GM19238 (cell line): ENCODE data around the gene EPS8.
"Not testable (repeated sequence)": the region's sequence is repeated elsewhere in the genome, so short reads cannot be mapped to it uniquely, and the experiment has no call there.

ENCODE experiments used
- DNase-seq: peaks from one replicate; pipeline ENCODE4 v3.0.0; 2011; ENCODE audit warnings: low spot score; ENCODE audit not compliant: insufficient read length

Gene EPS8

GRCh38 chr12:15757553-15758255 lies 31.5 kb downstream of the EPS8 start:
- DNase-seq, result no peak

GRCh38 chr12:15756822-15757221 lies 32.4 kb downstream of the EPS8 start:
- no peak for DNase-seq

- no peak for DNase-seq
Measured at GRCh38 chr12:15754233-15754632, 35.0 kb downstream of the EPS8 start.

GRCh38 chr12:15752785-15753184 lies 36.4 kb downstream of the EPS8 start:
- DNase-seq, result no peak

GRCh38 chr12:15751741-15752140 lies 37.4 kb downstream of the EPS8 start:
- DNase-seq, result no peak

- DNase-seq, result no peak
Measured at GRCh38 chr12:15749937-15750336, 39.3 kb downstream of the EPS8 start.

GRCh38 chr12:15741870-15742269 lies 47.3 kb downstream of the EPS8 start:
- not testable (repeated sequence) for DNase-seq

GRCh38 chr12:15741082-15741481 lies 48.1 kb downstream of the EPS8 start:
- no peak for DNase-seq

- not testable (repeated sequence) for DNase-seq
Measured at GRCh38 chr12:15740389-15740788, 48.8 kb downstream of the EPS8 start.

- DNase-seq, result no peak
Measured at GRCh38 chr12:15738438-15739015, 50.7 kb downstream of the EPS8 start.

GRCh38 chr12:15735837-15736615 lies 53.2 kb downstream of the EPS8 start:
- DNase-seq, result no peak

- no peak for DNase-seq
Measured at GRCh38 chr12:15733136-15733535, 56.1 kb downstream of the EPS8 start.

GRCh38 chr12:15732341-15733061 lies 56.7 kb downstream of the EPS8 start:
- DNase-seq, result no peak

- DNase-seq, result no peak
Measured at GRCh38 chr12:15731940-15732339, 57.2 kb downstream of the EPS8 start.

GRCh38 chr12:15729097-15729496 lies 60.1 kb downstream of the EPS8 start:
- no peak for DNase-seq

GRCh38 chr12:15728118-15728598 lies 61.0 kb downstream of the EPS8 start:
- DNase-seq, result no peak

GRCh38 chr12:15726878-15727150 lies 62.4 kb downstream of the EPS8 start:
- DNase-seq, result no peak

GRCh38 chr12:15726027-15726877 lies 62.9 kb downstream of the EPS8 start:
- DNase-seq, result no peak

GRCh38 chr12:15722951-15723350 lies 66.2 kb downstream of the EPS8 start:
- no peak for DNase-seq

- no peak for DNase-seq
Measured at GRCh38 chr12:15721316-15722115, 67.7 kb downstream of the EPS8 start.
